ENCODE results near the gene ZNHIT6.

The ZNHIT6 gene

GRCh38 chr1:85616736-85617135 is 91.5 kb downstream of the ZNHIT6 start:
- DNase-seq, result no peak

GRCh38 chr1:85616364-85616705 is 91.9 kb downstream of the ZNHIT6 start:
- no peak for DNase-seq

- no peak for DNase-seq
Observed at GRCh38 chr1:85615586-85616363, 92.5 kb downstream of the ZNHIT6 start.

- DNase-seq, result no peak
Observed at GRCh38 chr1:85612704-85613361, 95.4 kb downstream of the ZNHIT6 start.

GRCh38 chr1:85611856-85612255 is 96.4 kb downstream of the ZNHIT6 start:
- no peak for DNase-seq

GRCh38 chr1:85611425-85611824 is 96.8 kb downstream of the ZNHIT6 start:
- no peak for DNase-seq

GRCh38 chr1:85609976-85610375 is 98.3 kb downstream of the ZNHIT6 start:
- DNase-seq, result no peak

- no peak for DNase-seq
Observed at GRCh38 chr1:85608851-85609250, 99.4 kb downstream of the ZNHIT6 start.

- no peak for DNase-seq
Observed at GRCh38 chr1:85607921-85608265, 100.3 kb downstream of the ZNHIT6 start.

- DNase-seq, result no peak
Observed at GRCh38 chr1:85607126-85607920, 100.9 kb downstream of the ZNHIT6 start.

- no peak for DNase-seq
Observed at GRCh38 chr1:85606414-85606800, 101.8 kb downstream of the ZNHIT6 start.

- no peak for DNase-seq
Observed at GRCh38 chr1:85605484-85606413, 102.5 kb downstream of the ZNHIT6 start.

GRCh38 chr1:85604298-85604997 is 103.8 kb downstream of the ZNHIT6 start:
- no peak for DNase-seq

- no peak for DNase-seq
Observed at GRCh38 chr1:85603086-85603880, 105.0 kb downstream of the ZNHIT6 start.

- DNase-seq, result no peak
Observed at GRCh38 chr1:85602571-85602970, 105.7 kb downstream of the ZNHIT6 start.

GRCh38 chr1:85601901-85602300 is 106.3 kb downstream of the ZNHIT6 start:
- no peak for DNase-seq

GRCh38 chr1:85599681-85600080 is 108.6 kb downstream of the ZNHIT6 start:
- no peak for DNase-seq
